GM18526 (cell line): ENCODE results near the gene PIK3R3.

Experiments
- POLR2A ChIP-seq: IDR thresholded peaks from 3 replicates; pipeline ENCODE4 v1.6.1; 2011; ENCODE audit not compliant: insufficient read length; ENCODE audit errors: extremely low read depth

The PIK3R3 gene

DNA sequence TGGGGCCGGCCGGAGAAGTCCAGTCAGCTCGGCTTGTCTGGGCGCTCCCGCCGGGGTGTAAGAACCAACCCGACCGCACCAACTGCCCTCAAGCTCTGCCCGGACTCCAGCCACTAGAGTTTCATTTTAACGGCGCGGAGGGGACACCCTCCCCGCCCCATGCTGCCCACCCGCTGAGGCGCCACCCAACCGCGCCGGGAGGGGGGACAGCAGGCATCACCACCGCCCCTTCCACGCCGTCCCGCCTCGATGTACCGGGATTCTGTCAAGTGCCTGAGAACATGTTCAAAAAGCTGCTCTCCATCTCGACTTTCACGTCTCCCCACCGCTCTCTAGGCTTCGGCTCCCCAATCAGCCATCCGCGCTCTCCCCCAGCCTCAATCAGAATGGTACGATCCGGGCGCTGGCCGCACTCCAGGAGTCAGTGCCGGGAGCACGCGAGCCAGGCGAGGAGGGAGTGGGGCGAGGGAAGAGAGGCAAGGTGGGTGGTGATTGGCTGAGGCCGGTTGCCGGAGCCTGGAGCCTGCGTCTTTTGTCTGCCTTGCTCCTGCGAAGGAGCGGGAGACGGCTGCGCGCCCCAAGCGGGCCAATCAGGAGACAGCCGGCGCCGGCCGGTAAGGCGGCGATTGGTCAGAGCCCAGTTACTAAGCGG is at the start of gene PIK3R3:
PIK3R3 (minus strand) TSS at position 101 of the 652 bp plus-strand sequence. CDS start 677 bp downstream, outside the sequence.
- TF ChIP-seq POLR2A = peak; percentile 99

DNA sequence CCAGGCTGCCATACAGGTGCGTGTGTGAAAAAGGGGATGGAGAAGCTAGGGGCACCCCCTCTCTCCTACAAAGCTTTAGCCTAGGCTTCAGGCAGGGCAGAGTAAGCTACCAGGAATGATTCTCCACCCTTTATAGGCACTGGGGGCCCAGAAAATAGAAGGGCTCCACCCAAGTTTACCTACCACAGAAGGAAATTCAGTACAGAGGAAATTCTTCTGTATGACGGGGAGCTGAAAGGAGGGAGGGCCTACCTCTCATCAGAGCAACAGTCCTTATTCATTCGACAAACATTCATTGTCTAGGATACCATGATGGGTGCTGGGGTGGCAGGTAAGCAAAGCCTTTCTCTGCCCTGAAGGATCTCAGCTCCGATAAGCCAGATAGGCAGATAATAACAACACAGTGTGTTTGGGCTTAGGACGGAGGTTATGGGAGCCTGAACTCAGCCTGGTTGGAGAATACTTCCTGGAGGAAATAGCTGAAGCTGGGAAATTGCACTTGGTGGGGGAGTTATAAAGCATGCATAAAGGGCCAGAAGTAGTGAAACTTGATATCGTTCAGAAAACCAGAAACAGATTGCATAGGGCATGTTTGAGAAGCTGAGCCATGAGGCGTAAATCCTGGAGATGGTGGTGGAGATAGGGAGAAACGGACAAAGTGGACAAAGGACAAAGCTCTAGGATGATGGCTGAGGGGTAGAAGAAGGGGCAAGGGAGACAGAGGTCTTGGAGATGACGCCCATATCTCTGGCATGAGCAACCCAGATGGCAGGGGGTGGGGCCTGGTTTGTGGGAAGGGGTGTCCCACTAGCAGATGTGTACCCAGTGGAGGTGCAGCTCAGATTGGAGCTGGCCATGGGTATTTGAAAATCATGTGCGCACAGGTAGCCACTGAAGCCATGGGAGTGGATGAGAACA is 49.2 kb upstream of the PIK3R3 start:
- no peak for TF ChIP-seq POLR2A

DNA sequence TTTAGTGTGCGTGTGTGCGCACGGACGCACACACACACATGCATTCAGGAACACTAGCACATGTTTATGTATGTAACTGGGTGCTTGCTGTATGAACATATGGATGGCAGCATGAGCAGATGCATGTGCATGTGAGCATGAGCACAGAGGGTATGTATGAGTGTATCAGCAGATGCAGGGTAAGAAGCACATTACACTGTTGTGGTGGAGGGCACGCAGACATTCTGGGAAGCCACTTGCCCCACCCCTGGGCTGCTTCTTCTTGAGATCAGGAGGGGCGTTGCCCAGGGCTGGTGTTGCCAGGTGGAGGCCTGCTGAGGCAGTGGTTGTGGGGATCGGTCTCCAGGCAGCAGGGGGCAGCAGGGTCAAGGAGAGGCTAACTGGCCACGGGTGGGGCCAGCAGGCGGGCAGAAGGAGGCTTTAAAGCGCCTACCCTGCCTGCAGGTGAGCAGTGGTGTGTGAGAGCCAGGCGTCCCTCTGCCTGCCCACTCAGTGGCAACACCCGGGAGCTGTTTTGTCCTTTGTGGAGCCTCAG is 47.7 kb upstream of the PIK3R3 start:
- TF ChIP-seq POLR2A = no peak

DNA sequence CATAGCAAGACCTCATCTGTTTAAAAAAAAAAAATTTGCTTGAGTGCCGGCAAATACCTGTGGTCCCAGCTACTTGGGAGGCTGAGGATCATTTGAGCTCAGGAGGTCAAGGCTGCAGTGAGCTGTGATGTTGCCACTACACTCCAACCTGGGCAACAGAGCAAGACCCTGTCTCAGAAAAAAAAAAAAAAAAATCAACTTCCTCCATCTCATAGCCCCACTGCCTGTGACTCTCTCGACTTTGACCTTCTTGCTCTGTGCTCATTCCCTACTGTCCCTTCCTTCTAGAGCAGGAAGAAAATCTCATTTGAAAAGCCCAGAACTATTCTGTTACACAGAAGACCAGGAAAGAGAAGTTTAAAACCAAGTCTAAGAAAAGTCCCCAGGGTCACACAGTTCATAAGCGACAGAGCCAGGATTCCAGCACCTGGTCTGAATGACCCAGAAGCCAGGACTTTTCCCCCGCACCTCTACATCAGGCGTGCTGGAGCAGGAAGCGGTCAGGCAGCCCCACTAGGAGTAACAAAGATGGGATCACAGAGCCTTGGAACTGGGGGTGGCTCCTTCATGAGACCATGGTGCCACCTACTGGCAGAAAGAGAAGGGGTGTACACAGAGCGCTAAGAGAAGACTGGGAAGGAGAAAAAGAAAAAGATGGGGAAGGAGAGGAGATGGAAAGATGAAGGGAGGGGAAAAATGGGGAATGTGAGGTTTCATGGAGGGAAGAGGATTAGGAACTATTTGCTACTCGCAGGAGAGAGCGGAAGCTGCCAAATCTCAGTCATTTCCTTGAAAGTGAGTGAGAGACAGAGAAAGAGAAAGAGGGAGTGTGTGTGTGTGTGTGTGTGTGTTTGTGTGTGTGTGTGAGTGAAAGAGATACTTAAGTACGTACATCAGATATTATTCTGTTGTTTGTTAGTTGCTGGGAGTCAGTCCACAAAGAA is 47.0 kb upstream of the PIK3R3 start:
- TF ChIP-seq POLR2A = no peak

DNA sequence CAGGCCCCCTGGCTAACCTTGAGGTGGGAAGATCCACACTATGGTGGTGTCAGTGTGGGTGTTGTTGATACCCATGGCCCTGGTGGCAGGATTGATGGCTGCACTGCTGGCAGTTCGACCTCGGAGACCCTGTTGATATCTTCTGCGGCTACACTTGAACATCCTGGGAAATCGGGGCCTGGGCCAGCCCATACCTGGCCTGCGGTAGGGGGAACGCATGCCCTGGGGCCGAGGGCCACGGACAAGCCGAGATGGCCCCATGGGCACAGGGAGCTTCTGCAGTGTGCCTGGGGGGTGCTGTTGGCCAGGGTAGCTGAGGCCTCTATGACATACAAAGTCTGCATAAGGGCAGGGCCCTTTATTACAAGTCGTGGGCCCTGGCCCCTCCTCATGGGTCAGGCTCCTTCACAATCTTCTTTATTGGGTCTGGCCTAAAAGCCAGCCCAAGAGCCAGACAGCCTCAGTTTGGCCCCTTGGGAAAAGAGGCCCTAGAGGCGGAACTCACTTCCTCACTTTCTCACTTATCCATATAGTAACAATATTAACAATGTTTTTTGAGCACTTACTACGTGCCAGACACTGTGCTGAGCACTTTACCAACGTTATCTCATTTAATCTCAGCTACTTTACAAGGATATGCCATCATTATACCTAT is 43.9 kb upstream of the PIK3R3 start, which contains the start of gene P3R3URF:
P3R3URF (minus strand) TSS at position 278 of the 655 bp plus-strand sequence; CDS start at position 261, 17 bp downstream.
- no peak for TF ChIP-seq POLR2A

DNA sequence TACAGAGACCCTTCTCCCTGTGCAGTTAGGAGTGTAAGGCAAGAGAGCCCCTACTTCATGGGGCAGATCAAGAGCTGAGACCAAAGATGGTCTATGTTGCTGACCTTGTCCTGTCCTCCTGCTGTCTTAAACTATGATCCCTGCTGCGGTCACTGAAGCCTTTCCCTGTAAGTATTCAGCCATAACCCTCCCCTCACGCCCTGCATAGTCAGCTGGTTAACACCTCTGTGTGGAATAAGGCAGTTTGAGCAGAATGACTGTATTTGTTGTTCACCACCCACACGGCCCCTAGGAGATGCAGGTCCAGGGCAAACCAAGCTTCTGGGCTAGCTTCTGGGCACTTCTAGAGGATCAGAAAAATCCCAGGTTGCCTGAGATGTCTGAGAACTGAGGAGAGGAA is 42.8 kb upstream of the PIK3R3 start:
- TF ChIP-seq POLR2A = no peak

DNA sequence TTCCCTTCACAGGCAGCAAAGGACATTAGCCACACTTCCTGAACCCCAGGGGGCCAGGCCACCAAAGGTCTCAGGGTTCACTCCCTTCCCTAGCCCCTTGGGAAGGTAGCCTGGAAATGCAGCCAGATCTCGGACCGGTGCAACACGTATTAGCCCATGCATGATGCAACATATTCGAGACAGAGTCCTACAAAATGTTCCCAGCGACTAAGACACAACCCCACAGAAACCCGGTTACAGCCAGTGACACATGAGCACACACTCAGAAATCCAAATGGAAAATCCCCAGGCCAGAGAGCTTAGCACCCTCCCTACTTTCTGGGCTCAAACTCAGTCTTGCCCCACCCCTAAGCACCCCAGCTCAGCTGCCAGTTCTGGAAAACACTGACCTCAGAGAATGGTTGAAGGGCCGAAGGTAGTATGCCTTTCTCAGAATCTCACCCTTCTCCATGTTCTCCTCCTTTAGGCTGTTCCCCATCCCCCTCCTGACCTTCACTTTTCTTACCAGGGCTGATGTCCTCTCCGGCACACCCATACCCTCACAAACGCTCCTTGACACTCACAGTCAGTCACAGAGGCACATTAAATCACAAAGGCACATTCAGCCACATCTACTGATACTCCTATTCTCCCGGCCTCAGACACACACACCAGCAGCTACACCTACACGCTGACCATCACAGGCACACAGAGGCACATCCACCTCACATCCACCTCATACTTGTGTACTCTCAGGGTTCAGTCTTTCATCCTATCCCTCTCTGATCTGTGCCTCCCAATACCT is 42.2 kb upstream of the PIK3R3 start, which contains the start of gene TSPAN1:
TSPAN1 (plus strand) TSS at position 640 of the 784 bp plus-strand sequence. CDS start 6,021 bp downstream, outside the sequence.
- no peak for TF ChIP-seq POLR2A

DNA sequence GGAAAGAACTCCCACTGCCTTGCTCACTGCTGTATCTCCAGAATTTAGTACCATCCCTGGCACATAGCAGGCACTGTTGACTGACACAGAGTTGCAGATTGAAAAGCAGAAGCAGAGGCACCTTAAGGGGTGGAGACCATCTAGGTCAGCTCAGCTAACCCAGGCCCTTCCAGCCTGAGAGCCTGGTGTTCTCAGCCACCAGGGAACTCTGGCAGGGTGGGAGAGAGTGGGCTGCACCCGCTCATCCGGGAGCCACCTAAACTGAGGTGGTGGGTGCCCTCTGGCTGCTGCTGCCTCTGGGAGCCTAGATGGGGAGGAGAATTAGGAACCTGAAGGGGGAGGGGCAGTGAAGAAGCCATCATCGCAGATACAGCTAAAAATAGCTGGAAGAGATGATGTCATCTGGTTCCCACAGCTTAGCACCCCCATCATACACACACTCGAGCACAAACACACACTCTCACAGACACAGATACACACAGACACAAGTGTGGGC is 41.0 kb upstream of the PIK3R3 start:
- TF ChIP-seq POLR2A = no peak

DNA sequence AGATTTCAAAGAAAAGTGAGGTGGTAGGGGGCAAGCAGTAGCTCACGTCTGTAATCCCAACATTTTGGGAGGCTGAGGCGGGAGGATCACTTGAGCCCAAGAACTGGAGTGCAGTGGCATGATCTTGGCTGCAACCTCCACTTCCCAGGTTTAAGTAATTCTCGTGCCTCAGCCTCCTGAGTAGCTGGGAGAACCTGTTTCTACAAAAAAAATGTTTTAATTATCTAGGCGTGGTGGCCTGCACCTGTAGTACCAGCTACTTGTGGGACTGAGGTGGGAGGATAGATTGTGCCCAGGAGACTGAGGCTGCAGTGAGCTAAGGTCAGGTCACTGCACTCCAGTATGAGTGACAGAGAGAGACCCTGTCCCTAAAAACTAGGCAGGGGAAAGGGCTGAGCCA is 39.9 kb upstream of the PIK3R3 start:
- TF ChIP-seq POLR2A = no peak

DNA sequence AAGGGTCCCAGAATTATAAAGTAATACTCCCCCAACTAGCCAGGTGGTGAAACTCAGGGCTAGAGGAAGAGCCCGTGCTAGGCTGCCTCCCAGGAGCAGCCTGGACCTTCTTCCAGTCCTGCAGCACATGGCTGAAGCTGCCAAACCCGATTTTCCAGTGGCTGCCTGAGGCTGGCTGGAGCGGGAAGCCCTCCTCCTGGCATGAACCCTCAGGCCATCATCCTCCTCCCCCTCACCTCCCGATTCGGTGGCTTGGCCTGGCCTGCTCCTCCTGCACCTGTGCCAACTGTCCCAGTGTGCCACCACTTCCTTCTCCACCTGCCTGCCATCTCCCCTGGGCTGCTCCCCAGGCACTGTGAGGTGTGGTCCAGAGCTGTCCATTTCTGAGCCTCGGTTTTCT is 39.4 kb upstream of the PIK3R3 start:
- no peak for TF ChIP-seq POLR2A

DNA sequence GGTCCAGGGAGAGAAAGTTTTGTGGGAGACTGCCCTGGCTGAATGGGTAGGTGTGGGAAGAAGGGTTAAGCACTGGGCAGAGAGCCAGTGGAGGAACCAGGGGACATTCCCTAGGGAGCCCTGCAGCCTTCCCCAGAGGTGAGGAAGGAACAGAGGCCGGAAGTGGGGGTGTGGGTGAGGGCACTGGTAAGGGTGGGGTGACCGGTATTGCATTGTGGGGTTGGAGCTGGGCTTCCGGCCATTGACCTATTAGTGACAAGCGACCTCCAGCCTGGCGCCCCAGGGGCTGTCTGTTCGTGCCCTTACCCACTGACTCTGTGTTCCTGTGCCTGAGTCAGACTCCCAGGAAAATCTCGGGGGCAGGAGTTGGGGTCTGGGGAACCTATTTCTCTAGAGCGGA is 38.9 kb upstream of the PIK3R3 start:
- TF ChIP-seq POLR2A = no peak

DNA sequence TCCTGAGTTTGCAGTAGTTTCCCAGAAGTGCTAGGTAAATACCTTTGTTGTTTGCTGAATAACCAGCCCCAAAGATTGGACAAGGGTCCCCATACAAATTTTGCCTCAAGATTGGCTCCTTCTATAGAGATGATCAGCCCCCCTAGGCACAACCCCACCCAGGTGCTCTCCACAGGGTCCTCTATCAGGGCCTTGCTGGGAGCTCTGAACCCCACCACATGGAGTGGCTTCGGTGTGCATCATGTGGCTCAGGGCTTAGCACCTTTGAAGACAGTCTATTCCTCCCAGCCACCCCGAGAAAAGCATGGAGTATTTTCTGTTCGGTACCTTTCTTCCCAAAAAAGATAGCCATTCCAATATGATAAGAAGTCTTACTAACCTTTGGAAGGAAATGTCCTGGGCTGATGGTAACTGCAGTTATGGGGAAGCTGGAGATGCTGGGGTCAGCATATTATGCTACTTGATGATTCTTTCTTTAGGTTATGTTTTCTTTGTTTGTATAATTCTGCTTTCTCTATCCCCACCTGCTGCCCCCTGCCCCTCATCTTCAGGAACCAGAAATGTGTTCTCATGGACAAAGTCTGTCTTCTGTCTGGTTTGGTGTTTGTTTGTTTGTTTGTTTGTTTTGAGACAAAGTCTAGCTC is 37.5 kb upstream of the PIK3R3 start:
- no peak for TF ChIP-seq POLR2A

DNA sequence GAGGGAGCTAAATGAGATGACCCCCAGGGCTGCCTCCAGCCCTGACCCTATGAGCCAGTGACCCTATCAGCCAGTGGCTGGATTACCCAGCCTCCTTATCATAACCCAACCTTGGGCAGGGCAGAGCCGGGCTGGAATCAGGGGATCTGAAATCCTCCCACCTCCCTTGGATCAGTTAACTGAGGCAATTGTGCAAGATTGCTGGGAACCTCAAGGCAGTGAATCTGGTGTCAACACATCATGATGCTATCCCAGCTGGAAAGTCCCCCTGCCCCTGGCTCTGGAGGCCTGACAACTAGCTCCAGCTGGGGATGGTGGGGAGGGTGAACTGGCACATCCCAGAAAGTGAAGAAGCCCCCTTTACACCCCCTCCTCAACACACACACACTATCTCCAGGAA is 36.0 kb upstream of the PIK3R3 start:
- TF ChIP-seq POLR2A = no peak
